Adrenal gland (tissue), 5 donors: Measurements from ENCODE around the gene PTPN5.
"Not testable (repeated sequence)": the region's sequence is repeated elsewhere in the genome, so short reads cannot be mapped to it uniquely, and the experiment has no call there.

Experiments used
- CTCF ChIP-seq, 6 experiments: fragments of 450-650 bp in 4 of 6; fragments of 200-600 bp in 2 of 6; sonication (generic) in 1 of 6; IDR thresholded peaks; 1 replicate in 5 of 6; 2 replicates in 1 of 6; pipeline versions ENCODE4 v1.5.1 to v1.8.0; 2016 to 2021; ENCODE audit warnings: antibody characterized with exemption in 6 of 6, mild to moderate bottlenecking in 2 of 6, moderate library complexity in 1 of 6
- POLR2A ChIP-seq, 2 donors: fragments of 450-650 bp; IDR thresholded peaks; one replicate each; pipeline ENCODE4 v1.6.1; 2017; ENCODE audit warnings: antibody characterized with exemption in 2 of 2, mild to moderate bottlenecking in 2 of 2, moderate library complexity in 1 of 2
- donor health status: DM: no; HTN: no; CAD: no.

GRCh38 chr11:18681949-18682348, 109.6 kb downstream of the PTPN5 start:
- TF ChIP-seq POLR2A, CTCF (IDR thresholded peaks at IDR 0.05): not testable (repeated sequence)
